NCI-H226 (cell line): Measurements from ENCODE around the gene ABL2.

Experiments used
- DNase-seq: peaks from one replicate; pipeline ENCODE4 v3.0.0-alpha.2; 2015

ABL2 gene

GRCh38 chr1:179127163-179127895 is 102.1 kb downstream of the ABL2 start:
- peak; percentile 59 for DNase-seq

- peak; percentile 33 for DNase-seq
Observed at GRCh38 chr1:179126338-179127060, 103.0 kb downstream of the ABL2 start.

- peak; percentile 73 for DNase-seq
Observed at GRCh38 chr1:179124873-179125272, 104.6 kb downstream of the ABL2 start.

GRCh38 chr1:179121159-179121938 is 108.1 kb downstream of the ABL2 start:
- no peak for DNase-seq

GRCh38 chr1:179120736-179121135 is 108.7 kb downstream of the ABL2 start:
- DNase-seq: no peak

- no peak for DNase-seq
Observed at GRCh38 chr1:179119513-179119912, 110.0 kb downstream of the ABL2 start.

GRCh38 chr1:179115181-179115580 is 114.3 kb downstream of the ABL2 start:
- DNase-seq: no peak

- no peak for DNase-seq
Observed at GRCh38 chr1:179108644-179109043, 120.8 kb downstream of the ABL2 start.

GRCh38 chr1:179107706-179108629 is 121.5 kb downstream of the ABL2 start:
- DNase-seq: no peak

- no peak for DNase-seq
Observed at GRCh38 chr1:179105393-179105792, 124.1 kb downstream of the ABL2 start.

- no peak for DNase-seq
Observed at GRCh38 chr1:179104611-179105250, 124.7 kb downstream of the ABL2 start.

- DNase-seq: no peak
Observed at GRCh38 chr1:179103999-179104398, 125.5 kb downstream of the ABL2 start.

GRCh38 chr1:179101566-179101965 is 127.9 kb downstream of the ABL2 start:
- DNase-seq: no peak

GRCh38 chr1:179099891-179100290 is 129.6 kb downstream of the ABL2 start:
- DNase-seq: no peak

GRCh38 chr1:179095924-179096323 is 133.6 kb downstream of the ABL2 start:
- no peak for DNase-seq

- DNase-seq: no peak
Observed at GRCh38 chr1:179095377-179095776, 134.1 kb downstream of the ABL2 start.

- DNase-seq: no peak
Observed at GRCh38 chr1:179094818-179095217, 134.7 kb downstream of the ABL2 start.

GRCh38 chr1:179092896-179093461 is 136.5 kb downstream of the ABL2 start:
- DNase-seq: no peak

- DNase-seq: peak; percentile 56
Observed at GRCh38 chr1:179091691-179092165, 137.7 kb downstream of the ABL2 start.

GRCh38 chr1:179090923-179091322 is 138.6 kb downstream of the ABL2 start:
- DNase-seq: no peak

- DNase-seq: no peak
Observed at GRCh38 chr1:179090522-179090921, 139.0 kb downstream of the ABL2 start.
